Measurements from ENCODE around the gene EHD1.

Gene EHD1

DNA sequence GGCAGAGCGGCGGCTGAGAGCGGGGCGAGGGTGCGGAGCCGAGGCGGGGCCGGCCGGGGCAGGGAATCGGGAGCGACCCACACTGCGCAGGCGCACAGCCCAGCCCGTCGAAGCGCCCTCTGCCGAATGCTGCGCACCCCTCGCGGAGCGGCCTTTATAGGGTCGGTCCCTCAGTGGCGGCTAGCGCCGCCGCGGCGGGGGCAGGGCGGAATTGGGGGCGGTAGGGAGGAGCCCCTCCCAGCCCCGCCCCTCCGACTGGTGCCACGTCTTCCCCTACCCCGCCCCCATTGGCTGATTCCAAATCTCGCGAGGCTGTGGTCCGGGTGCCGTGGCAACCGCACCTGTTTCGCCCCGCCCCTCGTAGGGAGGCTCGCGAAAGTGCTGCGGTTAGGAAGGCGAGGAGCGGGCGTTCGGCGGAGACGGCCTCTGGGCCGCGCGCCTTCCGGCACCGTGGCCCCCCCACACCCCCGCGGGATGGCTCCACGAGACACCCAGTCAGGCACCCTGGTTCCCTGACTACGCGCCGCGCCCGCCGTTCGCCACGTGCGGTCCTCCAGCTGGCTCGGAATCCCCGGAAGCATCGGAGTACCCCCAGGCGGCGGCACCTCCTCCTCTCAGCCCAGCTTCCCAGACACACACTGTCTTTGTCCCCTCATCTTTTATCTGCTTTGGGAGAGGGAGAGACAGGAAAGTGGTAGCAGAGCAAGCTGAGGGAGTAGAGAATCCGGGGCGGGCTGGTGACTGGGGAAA, at the start of gene EHD1:
TSS of gene EHD1 (minus strand) at position 128 of the 750 bp plus-strand sequence. CDS start 157 bp downstream, outside the sequence.
- DNase-seq (ENCODE audit: low spot score), result peak; percentile 100

DNA sequence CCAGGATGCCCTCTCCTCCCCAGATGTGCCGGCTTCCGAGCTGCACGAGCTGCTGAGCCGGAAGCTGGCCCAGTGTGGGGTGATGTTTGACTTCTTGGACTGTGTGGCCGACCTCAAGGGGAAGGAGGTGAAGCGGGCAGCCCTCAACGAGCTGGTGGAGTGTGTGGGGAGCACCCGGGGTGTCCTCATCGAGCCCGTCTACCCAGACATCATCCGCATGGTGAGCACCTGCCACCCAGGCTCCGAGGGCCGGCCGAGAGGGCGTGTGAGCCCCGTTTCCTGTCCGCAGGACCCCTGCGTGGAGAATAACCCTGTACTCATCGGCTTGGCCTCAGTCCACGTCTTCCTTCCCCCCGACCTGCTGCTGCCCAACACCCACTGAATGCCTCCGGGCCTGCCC, 48.3 kb upstream of the EHD1 start:
- no peak for DNase-seq (ENCODE audit: low spot score)

DNA sequence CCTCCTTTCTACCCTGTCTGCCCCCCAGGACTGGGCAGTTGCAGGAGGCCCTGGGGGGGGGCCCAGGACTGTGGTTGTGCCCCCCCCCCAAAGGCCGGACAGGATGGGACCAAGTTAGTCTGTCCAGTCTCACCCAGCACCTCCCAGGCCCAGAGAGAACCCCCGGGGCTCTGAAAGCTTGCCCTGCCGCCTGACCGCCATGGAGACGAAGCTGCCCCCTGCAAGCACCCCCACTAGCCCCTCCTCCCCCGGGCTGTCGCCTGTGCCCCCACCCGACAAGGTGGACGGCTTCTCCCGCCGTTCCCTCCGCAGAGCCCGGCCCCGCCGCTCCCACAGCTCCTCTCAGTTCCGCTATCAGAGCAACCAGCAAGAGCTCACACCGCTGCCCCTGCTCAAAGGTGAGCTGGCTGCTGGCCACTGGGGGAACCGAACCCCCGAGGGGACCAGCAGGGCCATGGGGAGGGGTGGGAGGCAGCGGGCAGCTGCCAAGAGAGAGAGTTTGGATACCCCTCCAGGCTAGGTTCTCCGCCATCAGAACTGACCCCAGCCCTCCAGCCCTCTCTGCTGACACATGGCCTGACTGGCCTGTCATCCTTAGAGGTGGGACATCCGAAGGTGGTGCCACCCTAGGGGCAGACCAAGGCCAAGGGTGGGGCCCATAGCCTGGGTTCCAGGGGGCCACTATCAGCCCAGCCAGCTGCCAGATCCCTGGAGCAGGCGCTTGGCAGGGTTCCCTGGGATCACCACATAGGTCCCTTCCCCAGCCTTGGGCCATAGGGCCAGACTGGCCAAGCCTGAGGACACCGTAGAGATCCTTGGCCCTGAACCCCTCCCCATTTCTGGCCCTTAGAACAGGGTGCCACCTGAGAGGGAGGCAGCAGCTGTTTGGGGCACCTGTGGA, 47.4 kb upstream of the EHD1 start:
- DNase-seq (ENCODE audit: low spot score), result no peak

DNA sequence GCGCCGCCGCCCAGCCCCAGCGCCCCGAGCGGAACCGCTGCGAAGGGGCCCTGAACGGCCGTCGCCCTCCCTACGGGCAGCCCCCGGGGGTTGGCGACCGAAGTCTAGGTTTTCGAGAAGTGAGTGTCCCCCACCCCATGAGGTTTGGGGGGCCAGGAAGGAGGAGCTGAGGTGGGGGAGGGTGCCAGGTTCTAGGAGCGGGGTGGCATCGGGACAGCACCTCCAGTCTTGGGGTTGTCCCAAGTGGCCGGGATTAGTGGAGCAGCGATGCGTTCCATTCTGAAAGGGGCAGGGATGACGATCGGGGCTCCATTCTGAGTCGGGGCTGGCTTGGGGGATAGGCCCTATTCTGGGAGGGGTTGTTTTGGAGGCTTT, 46.5 kb upstream of the EHD1 start:
- DNase-seq (ENCODE audit: low spot score), result no peak

DNA sequence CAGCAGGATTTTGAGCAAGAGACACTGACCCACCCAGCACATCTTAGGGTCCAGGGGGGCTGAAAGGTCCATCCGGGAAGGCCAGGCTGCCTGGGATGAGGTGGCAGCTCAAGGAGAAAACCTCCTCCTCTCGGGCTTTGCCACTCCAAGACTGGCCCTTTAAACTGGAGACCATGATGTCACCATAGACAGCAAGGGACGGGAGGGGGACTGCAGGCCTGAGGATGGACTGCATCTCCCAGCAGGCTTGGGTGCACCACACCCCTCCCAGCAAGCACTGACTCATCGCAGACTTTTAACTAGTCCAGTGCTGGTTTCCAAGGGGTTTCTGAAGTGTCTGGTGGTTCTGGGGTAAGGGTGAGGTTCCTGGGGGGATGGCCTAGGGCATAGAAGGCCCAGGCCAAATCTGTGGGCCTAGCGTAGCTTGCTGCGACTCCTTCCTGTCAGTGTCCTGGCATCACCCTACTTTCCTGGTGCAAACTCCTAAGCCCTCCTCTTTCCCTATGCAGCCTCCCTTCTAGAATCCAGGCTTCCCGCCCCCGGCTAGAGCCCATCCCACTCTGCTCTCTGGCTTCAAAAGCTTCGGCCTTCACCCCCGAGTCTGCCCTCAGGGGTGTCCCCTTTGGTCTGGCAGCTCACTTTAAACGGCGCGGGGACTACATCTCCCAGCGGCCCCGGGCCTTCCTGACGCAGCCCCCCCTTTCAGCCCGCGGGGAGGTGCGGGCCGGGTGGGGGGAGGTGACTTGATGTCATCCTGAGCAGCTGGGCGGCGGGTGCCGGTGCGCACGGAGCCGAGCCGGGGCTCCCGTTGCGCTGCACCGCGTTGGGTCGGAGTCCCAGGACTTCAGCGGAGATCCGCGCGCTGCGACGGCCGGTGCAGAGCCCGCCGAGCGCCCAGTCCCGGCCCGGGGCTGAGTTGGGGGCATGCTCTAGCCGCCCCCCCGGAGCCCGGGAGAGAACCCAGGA, 45.8 kb upstream of the EHD1 start, which contains the start of gene PPP2R5B:
TSS of gene PPP2R5B (plus strand) at position 746 of the 966 bp plus-strand sequence. CDS start 1,046 bp downstream, outside the sequence.
- DNase-seq (ENCODE audit: low spot score), result peak; percentile 91

DNA sequence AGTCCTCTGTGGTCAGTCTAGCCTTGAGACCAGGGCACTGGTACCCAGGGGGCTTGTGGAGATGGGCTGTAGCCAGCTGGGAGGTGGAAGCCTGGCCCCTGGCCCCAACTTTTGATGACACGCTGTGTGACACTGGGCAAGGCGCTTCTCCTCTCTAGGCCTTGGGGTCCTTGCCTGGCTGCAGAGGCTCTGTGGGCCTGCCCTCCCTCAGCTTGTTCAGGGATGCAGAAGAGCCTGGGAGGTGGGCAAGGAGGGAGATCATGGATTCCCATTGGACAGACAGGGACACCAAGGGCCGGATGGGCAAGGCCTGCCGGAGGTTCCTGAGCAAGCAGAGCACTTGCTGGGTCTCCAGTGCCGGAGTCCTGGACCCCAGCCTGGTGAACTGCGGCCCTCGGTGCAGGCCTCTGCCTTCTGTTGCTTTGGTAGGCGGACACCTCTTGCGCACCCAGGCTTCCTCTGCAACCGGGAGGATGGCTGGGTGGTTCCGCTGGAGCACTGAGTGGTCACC, 44.8 kb upstream of the EHD1 start:
- no peak for DNase-seq (ENCODE audit: low spot score)

DNA sequence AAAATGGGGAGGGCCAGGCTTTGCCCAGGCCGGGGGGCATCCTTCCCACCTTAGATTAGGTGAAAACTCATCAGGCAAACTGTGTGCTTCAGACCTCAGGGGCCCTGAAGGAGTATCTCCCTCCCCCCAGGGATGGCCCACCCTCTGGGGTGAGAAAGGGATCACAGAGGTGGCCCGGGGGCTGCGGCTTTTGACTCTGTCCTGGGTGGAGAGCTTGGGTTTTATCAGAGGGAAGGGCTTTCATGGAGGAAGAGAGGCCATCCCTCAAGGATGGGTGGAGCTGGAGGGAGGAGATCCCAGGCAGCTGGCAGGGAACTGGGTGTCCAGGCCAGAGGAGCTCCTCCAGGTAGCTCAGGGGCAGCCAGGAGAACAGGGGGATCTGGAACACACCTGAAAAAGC, 43.0 kb upstream of the EHD1 start:
- no peak for DNase-seq (ENCODE audit: low spot score)

DNA sequence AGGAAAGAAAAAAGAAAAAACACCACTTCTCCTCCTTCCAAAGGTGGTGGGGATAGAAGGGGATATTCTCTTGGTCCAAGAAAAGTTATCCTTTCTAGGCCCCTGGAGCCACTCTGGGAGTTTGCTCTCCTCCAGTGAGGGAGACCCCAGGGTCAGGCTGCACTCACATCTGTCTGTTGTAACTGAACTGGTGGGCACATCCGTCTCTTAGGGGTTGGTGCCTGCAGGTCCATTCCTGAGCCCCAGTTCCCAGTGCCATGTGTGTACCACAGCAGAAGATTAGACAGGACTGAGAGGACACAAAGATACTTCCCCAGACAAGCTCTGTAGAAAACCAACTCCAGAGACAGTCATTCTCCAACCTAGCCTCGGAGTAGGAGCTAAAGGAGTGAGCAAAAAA, 41.7 kb upstream of the EHD1 start:
- no peak for DNase-seq (ENCODE audit: low spot score)

DNA sequence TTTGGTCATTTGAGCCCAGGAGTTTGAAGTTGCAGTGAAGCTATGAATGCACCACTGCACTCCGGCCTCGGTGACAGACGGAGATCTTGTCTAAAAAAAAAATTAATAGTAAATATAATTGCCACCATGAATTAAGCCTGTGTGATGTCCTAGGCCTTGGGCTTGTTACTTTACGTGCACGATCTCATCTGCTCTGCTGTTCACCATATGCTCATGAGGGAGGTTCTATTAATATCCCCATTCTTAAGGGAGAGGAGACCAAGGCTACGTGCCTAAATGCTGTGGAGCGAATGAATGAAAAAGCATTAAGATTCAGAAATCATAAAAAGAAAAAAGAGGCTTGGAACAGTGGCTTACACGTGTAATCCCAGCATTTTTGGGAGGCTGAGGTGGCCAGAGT, 41.2 kb upstream of the EHD1 start:
- no peak for DNase-seq (ENCODE audit: low spot score)

DNA sequence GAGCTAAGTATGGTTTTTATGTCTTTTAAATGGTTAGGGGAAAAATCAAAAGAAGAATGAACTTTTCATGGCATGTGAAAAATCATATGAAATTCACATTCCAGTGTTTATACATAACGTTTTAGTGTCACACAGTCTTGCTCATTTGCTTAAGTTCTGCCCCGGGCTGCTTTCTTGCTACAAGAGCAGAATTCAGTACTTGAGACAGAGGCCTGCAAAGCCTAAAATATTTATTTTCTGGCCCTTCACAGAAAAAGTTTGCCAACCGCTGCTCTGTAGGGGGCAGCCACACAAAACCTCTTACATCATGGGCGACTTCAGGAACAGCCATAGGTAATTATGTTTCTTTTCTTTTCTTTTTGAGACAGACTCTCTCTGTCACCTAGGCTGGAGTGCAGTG, 39.6 kb upstream of the EHD1 start:
- DNase-seq (ENCODE audit: low spot score), result no peak

DNA sequence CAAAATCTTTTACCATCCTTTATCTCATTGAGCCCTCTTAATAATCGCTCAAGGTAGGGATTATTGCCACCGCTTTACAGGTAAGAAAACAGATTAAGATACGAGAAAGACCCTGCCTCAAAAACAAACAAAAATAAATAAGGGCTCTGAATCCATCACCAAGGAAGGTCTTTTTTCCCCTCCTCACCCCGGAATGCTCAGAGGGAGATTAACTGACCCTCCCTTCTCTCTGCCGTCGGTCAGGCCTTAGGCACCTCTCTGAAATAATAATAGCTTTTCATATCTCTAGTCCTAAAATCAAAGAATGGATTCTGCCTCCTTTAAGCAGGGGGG, 39.2 kb upstream of the EHD1 start:
- DNase-seq (ENCODE audit: low spot score), result no peak

DNA sequence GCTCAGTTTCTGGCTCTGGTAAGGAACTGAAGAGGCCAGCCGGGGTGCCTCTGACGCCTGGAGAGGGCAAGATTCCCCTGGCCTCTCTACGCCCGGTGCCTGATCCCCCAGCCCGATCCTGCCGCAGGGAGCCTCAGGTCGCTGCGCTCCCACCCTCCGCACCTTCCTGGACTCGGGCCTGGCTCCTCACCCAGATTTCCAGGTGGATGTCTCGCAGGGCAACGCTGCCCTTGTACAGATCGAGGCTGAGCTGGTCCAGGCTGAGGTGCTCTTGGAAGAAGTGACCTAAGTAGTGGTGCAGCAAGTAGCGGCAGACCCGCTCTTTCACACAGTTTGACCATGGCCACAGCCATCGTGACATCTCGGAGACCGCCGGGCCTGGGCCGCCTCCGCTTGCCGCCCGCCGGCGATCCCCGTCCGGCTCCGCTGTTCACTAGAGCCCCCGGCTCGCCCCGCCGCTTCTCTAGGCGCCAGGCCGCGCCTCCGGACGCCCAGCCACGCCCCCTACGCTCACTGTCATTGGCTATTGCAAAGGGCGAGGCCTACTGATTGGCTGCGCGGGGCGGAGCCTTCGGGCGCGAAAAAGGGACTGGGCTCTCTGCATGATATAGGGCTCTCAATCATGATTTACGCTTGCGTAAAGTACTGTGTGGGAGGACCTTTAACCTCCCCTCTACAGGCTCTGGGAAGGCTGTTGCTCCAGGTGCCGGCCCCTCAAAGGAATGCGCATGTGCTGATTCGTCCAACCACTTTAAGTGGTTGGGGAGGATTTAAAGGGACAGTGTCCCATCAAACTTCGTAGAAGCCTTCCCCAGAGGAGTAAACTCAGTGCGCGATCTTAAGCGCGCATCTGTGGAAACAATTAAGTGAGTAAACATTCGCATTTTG, 38.6 kb upstream of the EHD1 start, which contains the start of gene ATG2A:
TSS of gene ATG2A (minus strand) at position 435 of the 888 bp plus-strand sequence. CDS start at position 361, 74 bp downstream.
- DNase-seq (ENCODE audit: low spot score), result peak; percentile 99

DNA sequence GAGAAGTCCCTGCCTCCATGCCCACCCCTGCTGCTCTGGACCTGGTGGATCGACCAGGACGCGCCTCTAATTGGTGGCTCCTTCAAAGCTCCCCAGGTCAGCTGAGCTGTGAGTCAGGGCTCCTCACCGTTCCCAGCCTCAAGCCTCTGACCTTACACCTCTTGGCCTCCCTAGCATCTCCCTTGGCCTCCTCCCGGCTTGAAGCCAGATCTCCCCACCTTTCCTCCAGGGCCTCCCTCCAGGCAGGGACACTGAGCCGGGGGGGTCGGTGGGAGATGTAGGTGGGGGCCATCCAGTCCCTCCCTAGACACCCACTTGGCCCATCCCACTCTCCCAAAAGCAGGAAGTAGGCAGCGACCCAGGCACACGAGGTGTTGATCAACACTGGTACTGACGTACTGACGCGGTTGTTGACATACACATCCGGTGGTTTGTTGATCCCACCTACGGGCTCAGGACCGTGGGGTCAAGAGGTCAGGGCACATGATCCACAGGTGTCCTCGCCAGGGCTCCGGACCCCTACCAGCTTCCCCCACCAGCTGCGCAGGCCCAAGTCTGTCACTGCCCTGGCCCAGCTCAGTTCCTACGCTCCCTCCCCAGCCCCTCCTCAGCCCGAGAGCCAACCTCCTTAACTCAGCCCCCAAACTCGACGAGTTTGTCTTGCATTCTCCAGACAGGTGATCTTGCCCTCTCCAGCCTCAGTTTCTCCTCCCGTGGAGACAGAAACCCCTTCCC, 37.8 kb upstream of the EHD1 start:
- DNase-seq (ENCODE audit: low spot score), result peak; percentile 39

DNA sequence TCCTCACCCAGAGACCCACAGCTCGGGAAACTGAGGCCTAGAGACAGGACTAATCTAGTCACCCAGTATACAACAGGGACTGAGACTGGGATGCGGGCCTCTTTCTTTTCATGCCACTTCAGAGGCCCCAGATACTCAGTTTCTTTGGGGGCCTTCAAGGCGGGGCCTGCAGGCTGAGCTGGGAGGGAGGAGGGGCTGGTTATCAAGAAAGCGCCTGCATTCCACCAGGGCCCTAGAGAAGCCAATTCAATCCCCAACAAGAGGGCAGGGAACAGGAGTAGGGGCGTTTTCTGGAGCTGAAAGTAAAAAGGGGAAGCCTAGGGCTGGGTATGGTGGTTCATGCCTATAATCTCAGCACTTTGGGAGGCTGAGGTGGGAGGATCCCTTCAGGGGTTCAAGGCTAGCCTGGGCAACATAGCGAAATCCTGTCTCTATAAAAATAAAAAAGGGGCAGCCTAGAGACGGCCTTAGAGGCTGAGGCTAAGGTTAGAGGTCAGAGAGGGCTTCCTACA, 37.0 kb upstream of the EHD1 start:
- no peak for DNase-seq (ENCODE audit: low spot score)

DNA sequence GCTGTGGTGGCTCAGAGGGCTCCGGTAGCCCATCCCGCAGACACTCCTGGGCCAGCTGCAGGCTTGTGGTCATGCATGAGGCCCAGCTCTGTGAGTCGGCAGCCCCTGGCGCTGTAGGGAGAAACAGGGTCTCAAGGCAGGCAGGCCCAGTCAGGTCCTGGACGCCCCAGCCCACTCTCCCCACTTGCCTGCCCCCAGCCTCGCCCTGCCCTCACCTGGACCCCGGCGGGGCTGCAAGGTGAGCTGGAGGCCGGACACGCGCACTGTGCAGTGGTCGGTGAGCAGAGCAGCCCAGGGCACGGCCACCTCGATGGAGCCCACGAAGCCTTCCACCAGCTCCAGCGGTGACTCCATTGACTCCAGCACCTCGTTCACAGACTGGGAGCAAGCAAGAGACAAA, 35.7 kb upstream of the EHD1 start:
- DNase-seq (ENCODE audit: low spot score), result no peak

DNA sequence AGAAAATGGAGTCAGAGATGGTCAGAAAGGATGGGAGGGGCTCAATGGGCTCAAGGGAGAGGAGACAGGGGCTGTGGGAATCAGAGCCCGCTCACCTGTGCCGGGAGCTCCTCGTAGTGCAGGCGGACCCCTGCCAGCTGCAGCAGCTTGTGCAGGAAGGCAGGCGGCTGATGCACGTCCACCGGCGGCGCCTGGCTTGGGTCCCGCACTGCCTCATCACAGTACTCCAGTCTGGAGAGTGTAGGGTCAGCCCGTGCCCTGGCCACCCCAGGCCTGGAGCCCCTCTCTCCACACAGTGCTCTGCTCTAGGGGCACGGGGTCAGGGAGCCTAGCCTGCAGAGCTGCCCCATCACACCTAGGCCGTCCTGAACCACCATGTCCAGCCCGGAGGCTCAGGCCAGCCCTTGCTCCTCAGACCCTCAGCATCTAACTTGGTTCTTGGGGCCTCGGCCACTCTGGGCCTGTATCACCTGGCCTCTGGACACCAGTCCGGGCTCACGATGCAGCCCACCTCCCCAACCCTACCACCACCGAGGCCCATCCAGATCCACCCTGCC, 34.8 kb upstream of the EHD1 start:
- no peak for DNase-seq (ENCODE audit: low spot score)

DNA sequence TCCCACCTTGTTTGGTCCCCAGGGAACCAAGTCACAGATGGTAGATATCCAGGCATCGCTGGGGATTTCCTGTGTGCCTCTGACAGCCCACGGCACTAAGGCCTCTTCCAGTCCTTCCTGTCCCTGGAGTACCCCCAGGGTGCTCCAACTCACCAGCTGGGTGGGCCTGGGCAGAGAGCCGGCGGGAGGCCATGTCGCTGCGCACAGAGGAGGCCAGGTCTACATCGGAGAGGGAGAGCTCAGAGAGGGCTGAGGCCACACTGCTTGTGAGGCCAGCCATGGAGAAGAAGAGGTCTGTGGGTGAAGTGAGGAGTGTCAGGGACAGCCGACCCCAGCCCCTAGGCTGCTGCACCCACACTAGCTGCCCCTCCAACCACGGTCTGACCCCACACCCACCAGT, 33.3 kb upstream of the EHD1 start:
- DNase-seq (ENCODE audit: low spot score), result no peak

DNA sequence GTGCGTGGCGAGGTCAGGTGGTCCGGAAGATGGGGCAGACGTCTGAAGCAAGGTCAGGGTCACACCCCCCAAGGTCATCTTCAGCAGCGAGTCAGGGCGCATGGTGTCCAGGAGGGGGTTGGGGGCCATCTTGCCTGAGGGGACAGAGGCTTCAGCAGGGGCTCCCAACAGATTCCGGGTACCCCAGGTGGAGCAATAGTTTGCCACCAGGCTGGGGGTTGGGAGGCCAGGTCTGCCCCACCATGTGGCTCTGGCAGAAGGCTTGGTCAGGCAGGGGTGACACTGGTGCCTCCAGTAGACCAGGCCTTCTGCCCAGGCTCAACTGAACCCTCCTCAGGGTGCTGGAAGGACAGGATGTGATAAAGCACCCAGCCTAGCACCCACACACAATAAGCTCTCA, 32.7 kb upstream of the EHD1 start:
- no peak for DNase-seq (ENCODE audit: low spot score)

DNA sequence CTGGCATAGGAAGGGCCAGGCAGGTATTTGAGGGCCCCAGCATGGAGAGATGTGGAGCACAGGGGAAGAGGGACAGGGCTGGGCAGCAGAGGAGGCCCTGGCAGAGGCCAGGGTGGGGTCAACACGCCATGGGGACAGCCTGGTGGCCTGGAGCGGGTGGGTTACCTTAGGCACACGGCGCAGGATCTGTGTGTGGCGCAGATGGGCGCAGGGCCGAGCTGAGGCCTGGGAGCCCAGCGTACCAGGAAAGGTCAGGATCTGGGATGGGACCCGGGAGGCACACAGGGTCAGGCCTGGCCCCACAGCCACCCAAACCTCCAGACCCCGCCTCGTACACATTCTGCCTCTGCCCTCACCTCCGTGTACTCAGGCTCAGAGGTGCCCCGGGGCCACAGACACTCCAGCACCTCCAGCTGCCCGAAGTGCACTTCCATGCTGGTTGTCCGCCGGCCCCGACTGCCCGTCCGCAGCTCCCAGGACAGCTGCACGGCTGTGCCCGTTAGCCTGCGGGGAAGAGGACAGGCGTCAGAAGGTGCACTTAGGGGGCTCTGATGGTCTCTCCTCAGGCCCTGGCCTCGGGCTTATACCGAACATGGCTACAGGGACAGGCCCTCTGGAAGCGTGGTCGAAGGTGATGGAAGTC, 32.2 kb upstream of the EHD1 start:
- DNase-seq (ENCODE audit: low spot score), result no peak

All from CD4-positive, alpha-beta T cell treated with Interleukin-15 for 4 hours (primary cell).